Keratinocyte (primary cell): ENCODE data around the gene GOLGA6D. TPM values are rescaled to one million over a fixed set of nuclear protein-coding genes. Genes with fewer than 3 reads are reported as not detected.

Experiments used
- DNase-seq: peaks from one replicate; pipeline ENCODE4 v3.0.0-alpha.2; 2011; ENCODE audit warnings: low read depth, missing footprints, low spot score
- FAIRE-seq: peaks from 2 replicates; lab custom pipeline; 2011; peaks lifted over from hg19 to GRCh38; lab: Jason Lieb, UNC
- H2AFZ ChIP-seq: 2 replicates; pipeline ENCODE4 v1.6.0; 2012; ENCODE audit warnings: low read length, control low read depth, inconsistent platforms; ENCODE audit not compliant: control insufficient read depth
- H3K27ac ChIP-seq: 2 replicates; pipeline ENCODE4 v1.5.1; 2011; ENCODE audit warnings: low read length; ENCODE audit not compliant: control insufficient read depth, insufficient read depth
- H3K27me3 ChIP-seq: 3 replicates; pipeline ENCODE4 v1.6.0; 2011; ENCODE audit warnings: low read length; ENCODE audit not compliant: control insufficient read depth, insufficient read depth; ENCODE audit errors: extremely low read depth
- H3K36me3 ChIP-seq, 2 experiments: 2 replicates in 1 of 2; 3 replicates in 1 of 2; pipeline ENCODE4 v1.5.1; 2011; ENCODE audit warnings: low read length in 2 of 2, mild to moderate bottlenecking in 1 of 2; ENCODE audit not compliant: control insufficient read depth in 2 of 2, insufficient read depth in 2 of 2; ENCODE audit errors: extremely low read depth in 1 of 2
- H3K4me1 ChIP-seq: 3 replicates; pipeline ENCODE4 v1.5.1; 2011; ENCODE audit warnings: low read length; ENCODE audit not compliant: control insufficient read depth, insufficient read depth; ENCODE audit errors: extremely low read depth
- H3K4me2 ChIP-seq: 3 replicates; pipeline ENCODE4 v1.6.0; 2011; ENCODE audit warnings: low read depth, low read length; ENCODE audit not compliant: control insufficient read depth, insufficient read depth; ENCODE audit errors: extremely low read depth
- H3K4me3 ChIP-seq, 3 experiments: fragments of 200-600 bp in 1 of 3; sonication (generic) in 1 of 3; 2 replicates in 2 of 3; 3 replicates in 1 of 3; pipeline ENCODE4 v1.5.1; 2011 to 2016; ENCODE audit warnings: low read length in 3 of 3, mild to moderate bottlenecking in 3 of 3, control low read depth in 2 of 3, inconsistent platforms in 1 of 3, low read depth in 1 of 3, mixed read lengths in 1 of 3, mixed run types in 1 of 3, moderate library complexity in 1 of 3; ENCODE audit not compliant: control insufficient read depth in 2 of 3, insufficient read depth in 2 of 3; ENCODE audit errors: extremely low read depth in 1 of 3
- H3K79me2 ChIP-seq: 2 replicates; pipeline ENCODE4 v1.6.0; 2012; ENCODE audit warnings: low read length; ENCODE audit not compliant: control insufficient read depth, insufficient read depth
- H3K9ac ChIP-seq: 3 replicates; pipeline ENCODE4 v1.6.0; 2011; ENCODE audit warnings: low read length; ENCODE audit not compliant: control insufficient read depth, insufficient read depth; ENCODE audit errors: extremely low read depth
- H3K9me1 ChIP-seq: 3 replicates; pipeline ENCODE4 v1.6.0; 2011; ENCODE audit warnings: low read length; ENCODE audit not compliant: control insufficient read depth, insufficient read depth; ENCODE audit errors: extremely low read depth
- H3K9me3 ChIP-seq: 2 replicates; pipeline ENCODE4 v1.5.1; 2012; ENCODE audit warnings: low read depth, low read length; ENCODE audit not compliant: control insufficient read depth
- H4K20me1 ChIP-seq: 3 replicates; pipeline ENCODE4 v1.6.0; 2011; ENCODE audit warnings: low read length; ENCODE audit not compliant: control insufficient read depth, insufficient read depth; ENCODE audit errors: extremely low read depth
- EZH2 ChIP-seq: IDR thresholded peaks from one replicate; pipeline ENCODE4 v1.6.1; 2012; ENCODE audit warnings: inconsistent platforms, mild to moderate bottlenecking, low read length, moderate library complexity
- dilution Hi-C: fragments of 300-500 bp; cut with MboI; formaldehyde crosslinking; loops from one replicate; pipeline ENCODE4 v1.7.0; 2020; ENCODE audit warnings: low sequenced_read_pairs; ENCODE audit not compliant: extremely low pct_ligation_motif_present
- polyA plus RNA-seq, 5 experiments: library from polyadenylated mRNA; depleted of rRNA in 3 of 5; stranded (reverse) in 3 of 5; stranded (forward) in 1 of 5; unstranded in 1 of 5; fragments of >200 nt; gene quantifications; 1 replicate in 1 of 5; 2 replicates in 3 of 5; 3 replicates in 1 of 5; pipeline versions ENCODE4 v1.2.1 to v1.2.3, GENCODE V29; 2011 to 2012; ENCODE audit warnings: missing spikeins in 2 of 5, low read depth in 1 of 5, low replicate concordance in 1 of 5
- TF ChIP-seq, protein P1 (sequence below), 3 experiments: IDR thresholded peaks in 1 of 3; conservative IDR thresholded peaks in 1 of 3; optimal IDR thresholded peaks in 1 of 3; 2 replicates in 2 of 3; 3 replicates in 1 of 3; pipeline versions ENCODE3 to v1.5.1; 2011; ENCODE audit warnings: low read length in 3 of 3, mild to moderate bottlenecking in 3 of 3, moderate library complexity in 2 of 3, control low read depth in 1 of 3, inconsistent platforms in 1 of 3; ENCODE audit not compliant: insufficient read depth in 2 of 3; ENCODE audit errors: extremely low read depth in 1 of 3

The GOLGA6D gene
- polyA plus RNA-seq, 1 donor (not counting 4 experiments of a cell fraction or from before 2014, with no cell fraction given) = 0.03 TPM

- Histone ChIP-seq H3K36me3 (no peaks in the 10 kb centered on the region), H3K9me3 (no peaks in the 10 kb centered on the region), H3K27me3 (no peaks in the 10 kb centered on the region), H3K9ac (no peak overlapping the region), H3K4me3 (no peak overlapping the region), H3K4me1 (no peaks in the 10 kb centered on the region), H3K9me1 (no peaks in the 10 kb centered on the region), H3K4me2 (no peak overlapping the region), H3K27ac (no peak overlapping the region), H4K20me1 (no peaks in the 10 kb centered on the region), H2AFZ (no peak overlapping the region), H3K79me2 (no peaks in the 10 kb centered on the region)
- FAIRE-seq (no peak), DNase-seq (no peak)
- TF ChIP-seq, protein P1, sequence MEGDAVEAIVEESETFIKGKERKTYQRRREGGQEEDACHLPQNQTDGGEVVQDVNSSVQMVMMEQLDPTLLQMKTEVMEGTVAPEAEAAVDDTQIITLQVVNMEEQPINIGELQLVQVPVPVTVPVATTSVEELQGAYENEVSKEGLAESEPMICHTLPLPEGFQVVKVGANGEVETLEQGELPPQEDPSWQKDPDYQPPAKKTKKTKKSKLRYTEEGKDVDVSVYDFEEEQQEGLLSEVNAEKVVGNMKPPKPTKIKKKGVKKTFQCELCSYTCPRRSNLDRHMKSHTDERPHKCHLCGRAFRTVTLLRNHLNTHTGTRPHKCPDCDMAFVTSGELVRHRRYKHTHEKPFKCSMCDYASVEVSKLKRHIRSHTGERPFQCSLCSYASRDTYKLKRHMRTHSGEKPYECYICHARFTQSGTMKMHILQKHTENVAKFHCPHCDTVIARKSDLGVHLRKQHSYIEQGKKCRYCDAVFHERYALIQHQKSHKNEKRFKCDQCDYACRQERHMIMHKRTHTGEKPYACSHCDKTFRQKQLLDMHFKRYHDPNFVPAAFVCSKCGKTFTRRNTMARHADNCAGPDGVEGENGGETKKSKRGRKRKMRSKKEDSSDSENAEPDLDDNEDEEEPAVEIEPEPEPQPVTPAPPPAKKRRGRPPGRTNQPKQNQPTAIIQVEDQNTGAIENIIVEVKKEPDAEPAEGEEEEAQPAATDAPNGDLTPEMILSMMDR (optimal IDR thresholded peaks at IDR 0.05 in 1 of 3, IDR thresholded peaks at IDR 0.05 in 1 of 3, conservative IDR thresholded peaks at IDR 0.05 in 1 of 3; ENCODE audit: extremely low read depth in 1 of 3, insufficient read depth in 2 of 3, low read length in 3 of 3) = no peak
- no peak for TF ChIP-seq EZH2
- dilution Hi-C loops = no loop called here
These were observed 44.4 kb downstream of the GOLGA6D start for GRCh38 chr15:75327005-75327404.

- no peak overlapping the region for H3K9ac ChIP-seq
These were observed 44.9 kb downstream of the GOLGA6D start for GRCh38 chr15:75327491-75327890.

More at GRCh38 chr15:75327491-75327890, 44.9 kb downstream of the GOLGA6D start:
- Histone ChIP-seq H3K4me2 (no peak overlapping the region), H3K9me1 (no peaks in the 10 kb centered on the region), H4K20me1 (no peaks in the 10 kb centered on the region), H3K4me3 (no peak overlapping the region), H3K4me1 (no peaks in the 10 kb centered on the region), H3K27me3 (no peaks in the 10 kb centered on the region), H3K9me3 (no peaks in the 10 kb centered on the region), H2AFZ (no peak overlapping the region), H3K27ac (no peak overlapping the region), H3K79me2 (no peaks in the 10 kb centered on the region), H3K36me3 (no peaks in the 10 kb centered on the region)
- no peak for FAIRE-seq
- no peak for TF ChIP-seq EZH2
- TF ChIP-seq, protein P1 (optimal IDR thresholded peaks at IDR 0.05 in 1 of 3, IDR thresholded peaks at IDR 0.05 in 1 of 3, conservative IDR thresholded peaks at IDR 0.05 in 1 of 3; ENCODE audit: extremely low read depth in 1 of 3, insufficient read depth in 2 of 3, low read length in 3 of 3) = no peak
- dilution Hi-C loops = no loop called here
- no peak for DNase-seq
